GM12864 (cell line): ENCODE data around the gene WDR5.
A peak's percentile ranks its signal among the peaks of the same experiment; 100 is the strongest.

Source experiments
- DNase-seq: peaks from one replicate; pipeline ENCODE4 v3.0.0-alpha.2; 2011; ENCODE audit warnings: low read depth
- H3K4me3 ChIP-seq: 2 replicates; pipeline ENCODE4 v1.5.1; 2011; ENCODE audit warnings: mild to moderate bottlenecking, low read depth, low read length, control low read depth
- CTCF ChIP-seq: IDR thresholded peaks from 2 replicates; pipeline ENCODE4 v1.5.1; 2011; ENCODE audit warnings: low read depth, mild to moderate bottlenecking, moderate library complexity, low read length, control low read depth, inconsistent platforms; ENCODE audit errors: missing control alignments

The WDR5 gene

GRCh38 chr9:134164879-134165278 is 29.0 kb downstream of the WDR5 start:
- no peak for TF ChIP-seq CTCF
- DNase-seq = no peak
- no peak overlapping the region for H3K4me3 ChIP-seq

- H3K4me3 ChIP-seq = no peak overlapping the region; the same call in 1 of the 2 replicates
- peak; percentile 38 for DNase-seq
- no peak for TF ChIP-seq CTCF
Measured at GRCh38 chr9:134165357-134166315, 29.8 kb downstream of the WDR5 start.

GRCh38 chr9:134166374-134166773 is 30.5 kb downstream of the WDR5 start:
- H3K4me3 ChIP-seq = no peak overlapping the region
- no peak for DNase-seq
- no peak for TF ChIP-seq CTCF

- TF ChIP-seq CTCF = no peak
- DNase-seq = no peak
- H3K4me3 ChIP-seq = no peak overlapping the region
Measured at GRCh38 chr9:134167530-134167931, 31.6 kb downstream of the WDR5 start.

GRCh38 chr9:134168757-134169550 is 33.1 kb downstream of the WDR5 start:
- no peak overlapping the region for H3K4me3 ChIP-seq
- no peak for DNase-seq
- peak; percentile 39 for TF ChIP-seq CTCF

- H3K4me3 ChIP-seq = no peak overlapping the region
- no peak for TF ChIP-seq CTCF
- no peak for DNase-seq
Measured at GRCh38 chr9:134169724-134170401, 34.0 kb downstream of the WDR5 start.
